Epithelial cell of esophagus (primary cell): Measurements from ENCODE around the gene TRMT6.
A peak's percentile ranks its signal among the peaks of the same experiment; 100 is the strongest.

Source experiments
- DNase-seq: peaks from one replicate; pipeline ENCODE4 v3.0.0; 2010; ENCODE audit warnings: low read depth
- H3K4me3 ChIP-seq: 2 replicates; pipeline ENCODE4 v1.5.1; 2011; ENCODE audit warnings: mild to moderate bottlenecking, low read length, control low read depth
- CTCF ChIP-seq: IDR thresholded peaks from 2 replicates; pipeline ENCODE4 v1.5.1; 2011; ENCODE audit warnings: low read depth, mild to moderate bottlenecking, low read length, control low read depth, inconsistent platforms; ENCODE audit not compliant: insufficient read depth; ENCODE audit errors: missing control alignments

Gene TRMT6

GRCh38 chr20:5987383-5987782 is 37.0 kb upstream of the TRMT6 start:
- H3K4me3 ChIP-seq: no peak overlapping the region
- no peak for DNase-seq
- no peak for TF ChIP-seq CTCF

- H3K4me3 ChIP-seq: no peak overlapping the region
- DNase-seq: no peak
- no peak for TF ChIP-seq CTCF
Observed at GRCh38 chr20:5980720-5981538, 30.6 kb upstream of the TRMT6 start.

- no peak for DNase-seq
- no peak overlapping the region for H3K4me3 ChIP-seq
- no peak for TF ChIP-seq CTCF
Observed at GRCh38 chr20:5979801-5980200, 29.5 kb upstream of the TRMT6 start.

GRCh38 chr20:5977975-5978374 is 27.6 kb upstream of the TRMT6 start:
- no peak for DNase-seq
- no peak for TF ChIP-seq CTCF
- no peak overlapping the region for H3K4me3 ChIP-seq

GRCh38 chr20:5977223-5977622 is 26.9 kb upstream of the TRMT6 start:
- peak; percentile 80 for DNase-seq
- no peak overlapping the region for H3K4me3 ChIP-seq
- no peak for TF ChIP-seq CTCF

- TF ChIP-seq CTCF: no peak
- no peak overlapping the region for H3K4me3 ChIP-seq
- DNase-seq: no peak
Observed at GRCh38 chr20:5975778-5976177, 25.4 kb upstream of the TRMT6 start.

- DNase-seq: peak; percentile 13
- TF ChIP-seq CTCF: no peak
- no peak overlapping the region for H3K4me3 ChIP-seq
Observed at GRCh38 chr20:5974531-5974930, 24.2 kb upstream of the TRMT6 start.
